Esophagus muscularis mucosa (tissue), 3 donors: Measurements from ENCODE around the gene TXNDC11.

Experiments used
- POLR2AphosphoS5 ChIP-seq, 2 donors: sonication (generic); formaldehyde crosslinking; IDR thresholded peaks; one replicate each; pipeline ENCODE4 v1.6.1; 2017; ENCODE audit warnings: antibody characterized with exemption in 2 of 2
- TF ChIP-seq, protein P1 (sequence below), 3 experiments: fragments of 200-600 bp in 2 of 3; fragments of 450-650 bp in 1 of 3; sonication (generic) in 2 of 3; IDR thresholded peaks; one replicate each; pipeline ENCODE4 v1.5.1; 2017 to 2019; ENCODE audit warnings: antibody characterized with exemption in 3 of 3, mild to moderate bottlenecking in 2 of 3, moderate library complexity in 1 of 3

DNA sequence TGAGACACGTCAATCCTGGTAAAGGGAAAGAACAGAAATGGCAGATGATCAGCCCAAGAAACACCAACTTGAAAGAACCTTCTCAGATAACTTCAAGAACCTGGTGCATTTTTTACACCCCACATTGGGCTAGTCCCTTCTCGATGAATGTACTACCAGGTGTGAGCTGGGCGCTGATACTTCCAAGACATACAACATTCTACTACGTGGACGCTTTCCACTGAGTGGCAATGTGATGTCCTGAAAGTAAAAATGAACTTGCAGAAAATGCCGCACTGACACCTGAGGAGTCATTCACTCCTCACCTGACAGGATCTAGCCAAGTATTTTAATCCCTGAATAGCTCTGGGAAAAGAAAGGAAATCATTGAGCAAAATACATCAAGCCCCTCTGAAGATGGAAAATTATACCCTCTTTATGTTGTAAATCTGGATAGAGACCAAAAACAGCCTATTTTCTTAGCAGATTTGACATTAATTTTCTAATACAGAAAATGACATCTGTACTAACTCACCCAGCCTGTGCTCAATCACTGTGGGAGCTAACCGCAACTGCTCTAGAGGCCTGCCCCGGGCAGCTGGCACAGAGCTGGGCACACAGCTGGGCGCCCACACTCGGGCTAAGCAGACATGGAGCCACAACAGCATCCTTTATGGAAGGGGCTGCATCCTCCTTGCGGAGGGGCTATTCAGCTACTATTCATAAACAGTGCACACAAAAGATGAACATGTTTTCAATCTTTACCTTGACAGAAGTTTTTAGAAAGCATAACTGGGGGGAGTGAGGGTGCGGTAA lies 58.2 kb downstream of the TXNDC11 start:
- TF ChIP-seq, protein P1, sequence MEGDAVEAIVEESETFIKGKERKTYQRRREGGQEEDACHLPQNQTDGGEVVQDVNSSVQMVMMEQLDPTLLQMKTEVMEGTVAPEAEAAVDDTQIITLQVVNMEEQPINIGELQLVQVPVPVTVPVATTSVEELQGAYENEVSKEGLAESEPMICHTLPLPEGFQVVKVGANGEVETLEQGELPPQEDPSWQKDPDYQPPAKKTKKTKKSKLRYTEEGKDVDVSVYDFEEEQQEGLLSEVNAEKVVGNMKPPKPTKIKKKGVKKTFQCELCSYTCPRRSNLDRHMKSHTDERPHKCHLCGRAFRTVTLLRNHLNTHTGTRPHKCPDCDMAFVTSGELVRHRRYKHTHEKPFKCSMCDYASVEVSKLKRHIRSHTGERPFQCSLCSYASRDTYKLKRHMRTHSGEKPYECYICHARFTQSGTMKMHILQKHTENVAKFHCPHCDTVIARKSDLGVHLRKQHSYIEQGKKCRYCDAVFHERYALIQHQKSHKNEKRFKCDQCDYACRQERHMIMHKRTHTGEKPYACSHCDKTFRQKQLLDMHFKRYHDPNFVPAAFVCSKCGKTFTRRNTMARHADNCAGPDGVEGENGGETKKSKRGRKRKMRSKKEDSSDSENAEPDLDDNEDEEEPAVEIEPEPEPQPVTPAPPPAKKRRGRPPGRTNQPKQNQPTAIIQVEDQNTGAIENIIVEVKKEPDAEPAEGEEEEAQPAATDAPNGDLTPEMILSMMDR (IDR thresholded peaks at IDR 0.05), result no peak
- TF ChIP-seq POLR2AphosphoS5 (IDR thresholded peaks at IDR 0.05), result no peak
